ENCODE data around the gene DAPK2. TPM values are rescaled to one million over a fixed set of nuclear protein-coding genes. Genes with fewer than 3 reads are reported as not detected.

The DAPK2 gene
- total and polyA plus RNA-seq, 9 donors, result 0.77 to 6.2 (median 2.0) TPM

GRCh38 chr15:63942486-63943365 is 103.6 kb downstream of the DAPK2 start:
- Histone ChIP-seq H3K4me1 (ENCODE audit: insufficient read depth) (peaks cover 21% of the 10 kb centered on the region), H3K4me3 (no peak overlapping the region), H3K27ac (no peak overlapping the region), H3K9me3 (no peaks in the 10 kb centered on the region), H3K36me3 (no peaks in the 10 kb centered on the region), H3K27me3 (no peaks in the 10 kb centered on the region)
- intact Hi-C loops (cut with DNase I), result no loop called here
- TF ChIP-seq, protein P1, sequence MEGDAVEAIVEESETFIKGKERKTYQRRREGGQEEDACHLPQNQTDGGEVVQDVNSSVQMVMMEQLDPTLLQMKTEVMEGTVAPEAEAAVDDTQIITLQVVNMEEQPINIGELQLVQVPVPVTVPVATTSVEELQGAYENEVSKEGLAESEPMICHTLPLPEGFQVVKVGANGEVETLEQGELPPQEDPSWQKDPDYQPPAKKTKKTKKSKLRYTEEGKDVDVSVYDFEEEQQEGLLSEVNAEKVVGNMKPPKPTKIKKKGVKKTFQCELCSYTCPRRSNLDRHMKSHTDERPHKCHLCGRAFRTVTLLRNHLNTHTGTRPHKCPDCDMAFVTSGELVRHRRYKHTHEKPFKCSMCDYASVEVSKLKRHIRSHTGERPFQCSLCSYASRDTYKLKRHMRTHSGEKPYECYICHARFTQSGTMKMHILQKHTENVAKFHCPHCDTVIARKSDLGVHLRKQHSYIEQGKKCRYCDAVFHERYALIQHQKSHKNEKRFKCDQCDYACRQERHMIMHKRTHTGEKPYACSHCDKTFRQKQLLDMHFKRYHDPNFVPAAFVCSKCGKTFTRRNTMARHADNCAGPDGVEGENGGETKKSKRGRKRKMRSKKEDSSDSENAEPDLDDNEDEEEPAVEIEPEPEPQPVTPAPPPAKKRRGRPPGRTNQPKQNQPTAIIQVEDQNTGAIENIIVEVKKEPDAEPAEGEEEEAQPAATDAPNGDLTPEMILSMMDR (IDR thresholded peaks at IDR 0.05), result no peak
- no peak for TF ChIP-seq EP300 (IDR thresholded peaks at IDR 0.05)
- no peak for DNase-seq
- 92 to 98% (median 96%) methylated on average over 6 of the region's 6 CpGs for WGBS, 3 donors

DNA sequence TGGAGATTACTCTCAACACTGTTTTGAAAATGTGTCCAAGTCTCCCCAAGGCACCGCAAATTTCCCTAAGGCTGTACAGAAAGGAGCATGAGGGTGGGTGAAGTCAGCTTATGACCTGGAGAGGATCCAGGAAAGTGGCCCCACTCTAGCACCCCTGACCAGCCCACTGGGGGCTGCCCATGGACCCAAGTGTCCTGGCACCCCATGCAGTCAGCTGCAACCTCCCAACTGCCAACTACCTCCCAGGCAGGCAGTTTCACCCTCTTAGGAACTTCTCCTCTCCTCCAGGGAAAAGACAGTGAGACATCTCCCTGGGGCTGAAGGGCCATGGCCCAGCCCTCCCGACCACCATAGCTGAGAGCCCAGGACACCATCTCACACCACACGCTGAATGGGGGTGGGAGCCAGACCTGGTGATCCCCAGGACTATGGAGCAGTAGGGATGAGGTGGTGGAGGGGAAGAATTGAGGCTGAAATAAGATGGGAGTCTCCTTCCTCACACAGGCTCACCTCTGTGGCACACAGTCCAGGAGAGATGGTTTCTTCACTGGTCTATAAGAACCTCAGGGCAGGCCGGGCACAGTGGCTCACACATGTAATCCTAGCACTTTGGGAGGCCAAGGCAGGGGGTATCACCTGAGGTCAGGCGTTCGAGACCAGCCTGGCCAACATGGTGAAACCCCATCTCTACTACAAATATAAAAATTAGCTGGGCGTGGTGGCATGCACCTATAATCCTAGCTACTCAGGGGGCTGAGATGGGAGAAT is 104.4 kb downstream of the DAPK2 start:
- Histone ChIP-seq H3K4me3 (no peak overlapping the region), H3K9me3 (no peaks in the 10 kb centered on the region), H3K4me1 (ENCODE audit: insufficient read depth) (peaks cover 21% of the 10 kb centered on the region), H3K27ac (peak overlapping the region in 1 of 2 donors; percentile 25), H3K27me3 (no peaks in the 10 kb centered on the region), H3K36me3 (no peaks in the 10 kb centered on the region)
- intact Hi-C loops (cut with DNase I), result no loop called here
- TF ChIP-seq, protein P1 (IDR thresholded peaks at IDR 0.05), result no peak
- TF ChIP-seq POLR2A (IDR thresholded peaks at IDR 0.05) (no peak), EP300 (IDR thresholded peaks at IDR 0.05) (no peak)
- WGBS, 3 donors, result 79 to 84% (median 82%) methylated on average over 7 of the region's 7 CpGs
- no peak for DNase-seq

- WGBS, 3 donors, result 37 to 47% (median 42%) methylated on average over 4 of the region's 4 CpGs
- Histone ChIP-seq H3K4me3 (no peak overlapping the region), H3K4me1 (ENCODE audit: insufficient read depth) (peaks cover 21% of the 10 kb centered on the region), H3K9me3 (no peaks in the 10 kb centered on the region), H3K27ac (peak overlapping the region in 1 of 2 donors; percentile 20), H3K36me3 (no peaks in the 10 kb centered on the region), H3K27me3 (no peaks in the 10 kb centered on the region)
- no peak for TF ChIP-seq EP300 (IDR thresholded peaks at IDR 0.05)
- no peak for TF ChIP-seq POLR2A (IDR thresholded peaks at IDR 0.05)
- TF ChIP-seq, protein P1 (IDR thresholded peaks at IDR 0.05), result no peak
- intact Hi-C loops (cut with DNase I), result no loop called here
- no peak for DNase-seq
Measured at GRCh38 chr15:63940966-63941620, 105.2 kb downstream of the DAPK2 start.

GRCh38 chr15:63939531-63940130 is 106.7 kb downstream of the DAPK2 start:
- 0 to 6% (median 2%) methylated on average over 4 of the region's 4 CpGs for WGBS, 3 donors
- H3K27ac ChIP-seq, result peak overlapping the region; percentile 20 to 55
- H3K4me3 ChIP-seq, result no peak overlapping the region
- peaks cover 21% of the 10 kb centered on the region for H3K4me1 ChIP-seq (ENCODE audit: insufficient read depth)
- H3K27me3 ChIP-seq, result no peaks in the 10 kb centered on the region
- peak; percentile 43 to 58 (median 53) for DNase-seq
- no peaks in the 10 kb centered on the region for H3K36me3 ChIP-seq
- intact Hi-C loops (cut with DNase I), result no loop called here
- H3K9me3 ChIP-seq, result no peaks in the 10 kb centered on the region
- TF ChIP-seq EP300 (IDR thresholded peaks at IDR 0.05), result no peak
- TF ChIP-seq, protein P1 (IDR thresholded peaks at IDR 0.05), result no peak
- no peak for TF ChIP-seq POLR2A (IDR thresholded peaks at IDR 0.05)
